Measurements from ENCODE around the gene PRKN. TPM values are rescaled to one million over a fixed set of nuclear protein-coding genes. Genes with fewer than 3 reads are reported as not detected.
"Not testable (repeated sequence)": the region's sequence is repeated elsewhere in the genome, so short reads cannot be mapped to it uniquely, and the experiment has no call there.

The PRKN gene
- total and polyA plus RNA-seq, 9 donors: 3.0 to 15.0 (median 9.2) TPM

DNA sequence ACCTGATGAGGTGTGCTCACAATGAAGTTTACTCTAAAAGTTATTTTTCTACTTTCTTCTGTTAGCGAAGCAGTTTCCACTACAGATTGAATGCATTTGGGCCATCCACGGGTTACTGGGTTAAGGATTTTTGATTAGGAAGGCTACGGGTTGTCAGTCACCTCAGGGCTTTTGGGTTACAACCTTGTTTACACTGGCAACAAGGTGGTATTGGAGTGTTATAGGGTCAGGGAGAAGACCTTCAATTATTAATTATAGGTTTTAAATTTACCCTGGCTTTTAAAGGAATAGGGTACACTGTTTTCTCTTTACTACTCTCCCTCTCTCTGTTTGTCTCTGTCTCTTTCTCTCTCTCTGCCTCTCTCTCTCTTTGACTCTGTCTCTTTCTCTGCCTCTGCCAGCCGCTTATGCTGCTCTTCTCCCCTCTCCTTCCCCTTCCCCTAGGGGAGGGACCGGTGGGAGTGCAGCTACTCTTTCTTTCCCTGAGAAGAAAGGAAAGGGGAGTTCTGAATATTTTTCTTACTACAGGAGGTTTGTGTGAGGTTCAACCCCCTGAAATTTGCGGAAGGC, 1413.5 kb downstream of the PRKN start:
- no peak for DNase-seq
- Histone ChIP-seq H3K4me1 (ENCODE audit: insufficient read depth) (no peaks in the 10 kb centered on the region), H3K27me3 (no peaks in the 10 kb centered on the region), H3K4me3 (no peak overlapping the region), H3K27ac (no peak overlapping the region), H3K36me3 (no peaks in the 10 kb centered on the region), H3K9me3 (no peaks in the 10 kb centered on the region)
- WGBS, 3 donors: 81 to 91% (median 90%) methylated on average over 6 of the region's 6 CpGs
- intact Hi-C loops (cut with DNase I): no loop called here
- TF ChIP-seq POLR2A (IDR thresholded peaks at IDR 0.05) (no peak), EP300 (IDR thresholded peaks at IDR 0.05) (no peak), CTCF (IDR thresholded peaks at IDR 0.05) (no peak)

DNA sequence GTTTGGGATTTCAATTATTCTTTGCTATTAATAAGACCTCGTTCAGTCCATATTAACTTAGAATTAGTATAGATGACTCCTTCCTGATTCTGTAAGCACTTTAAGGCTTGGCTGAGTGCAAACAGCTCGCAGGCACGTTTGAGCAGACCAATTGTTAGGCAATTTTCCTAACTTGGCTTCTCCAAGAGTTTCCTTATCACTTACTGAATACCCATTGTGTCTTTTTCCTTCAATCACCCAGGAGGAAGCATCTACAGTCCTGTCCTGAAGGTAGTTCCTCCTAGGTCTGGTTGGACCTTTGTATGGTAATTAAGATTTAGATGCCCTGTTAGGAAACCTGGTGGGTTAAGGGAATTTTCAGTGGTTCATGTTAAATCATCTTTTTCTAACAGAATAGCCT, 1414.1 kb downstream of the PRKN start:
- H3K4me1 ChIP-seq (ENCODE audit: insufficient read depth); DNase-seq; H3K36me3 ChIP-seq; intact Hi-C loops (cut with DNase I); H3K27ac ChIP-seq; H3K27me3 ChIP-seq; H3K9me3 ChIP-seq; H3K4me3 ChIP-seq: not testable (repeated sequence)
- WGBS, 3 donors: 62 to 69% (median 69%) methylated on average over 3 of the region's 3 CpGs

DNA sequence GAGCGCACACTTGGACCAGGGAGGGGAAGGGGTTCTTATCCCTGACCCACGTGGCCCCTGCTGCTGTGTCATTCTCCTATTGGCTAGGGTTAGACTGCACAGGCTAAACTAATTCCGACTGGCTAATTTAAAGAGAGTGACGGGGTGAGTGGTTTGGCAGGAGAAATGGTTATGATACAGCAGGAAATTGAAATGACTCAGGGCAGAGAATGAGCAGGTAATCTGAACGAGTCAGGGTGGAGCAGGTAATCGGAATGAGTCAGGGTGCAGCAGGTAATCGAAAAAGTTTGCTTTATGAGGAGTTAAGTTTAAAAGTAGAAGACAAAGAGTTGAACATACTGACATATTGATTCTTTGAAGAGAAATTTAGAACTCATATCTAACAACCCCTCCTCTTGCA, 1417.8 kb downstream of the PRKN start:
- not testable (repeated sequence) for H3K4me3 ChIP-seq; H3K27me3 ChIP-seq; H3K36me3 ChIP-seq; H3K9me3 ChIP-seq; H3K27ac ChIP-seq; DNase-seq; H3K4me1 ChIP-seq (ENCODE audit: insufficient read depth)
- 89 to 91% (median 91%) methylated on average over 7 of the region's 7 CpGs for WGBS, 3 donors
- intact Hi-C loops (cut with DNase I): loop anchor here in 1 of 4 donors (5.0 kb wide), 1 partner anchor 742 kb away; no protein-coding TSS in a partner anchor

- Histone ChIP-seq H3K27me3 (no peaks in the 10 kb centered on the region), H3K4me1 (ENCODE audit: insufficient read depth) (no peaks in the 10 kb centered on the region), H3K36me3 (no peaks in the 10 kb centered on the region), H3K4me3 (no peak overlapping the region), H3K9me3 (no peaks in the 10 kb centered on the region), H3K27ac (no peak overlapping the region)
- 82 to 86% (median 83%) methylated on average over 10 of the region's 10 CpGs for WGBS, 3 donors
- intact Hi-C loops (cut with DNase I): loop anchor here in 1 of 4 donors (5.0 kb wide), 1 partner anchor 741 kb away; no protein-coding TSS in a partner anchor
- TF ChIP-seq CTCF (IDR thresholded peaks at IDR 0.05) (no peak), POLR2A (IDR thresholded peaks at IDR 0.05) (no peak), EP300 (IDR thresholded peaks at IDR 0.05) (no peak)
- no peak for DNase-seq
These were observed 1419.4 kb downstream of the PRKN start for GRCh38 chr6:161308075-161308655.

DNA sequence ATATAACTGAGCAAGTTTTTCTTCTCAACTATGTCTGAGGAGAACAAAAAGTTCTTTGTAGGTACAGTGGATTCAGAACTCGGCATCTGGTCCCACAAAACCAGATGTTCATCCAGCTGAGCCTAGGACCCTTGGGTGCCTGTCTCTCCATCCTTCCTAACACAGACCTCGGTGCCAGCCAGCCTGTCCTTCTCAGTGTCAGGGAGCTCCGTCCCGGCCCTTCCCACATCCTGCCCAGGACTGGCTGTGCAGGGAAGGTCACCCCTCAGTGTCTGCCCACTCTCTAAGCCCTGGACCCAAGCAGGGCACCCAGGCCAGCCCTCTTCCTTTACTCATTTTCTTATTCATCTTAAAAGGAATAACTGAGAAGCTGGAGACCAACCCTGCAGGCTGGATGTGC, 1421.7 kb downstream of the PRKN start:
- TF ChIP-seq POLR2A (IDR thresholded peaks at IDR 0.05) (no peak), EP300 (IDR thresholded peaks at IDR 0.05) (no peak), CTCF (IDR thresholded peaks at IDR 0.05) (no peak)
- WGBS, 3 donors: 68 to 80% (median 69%) methylated on average over 4 of the region's 4 CpGs
- H3K36me3 ChIP-seq: no peaks in the 10 kb centered on the region
- H3K9me3 ChIP-seq: no peaks in the 10 kb centered on the region
- intact Hi-C loops (cut with DNase I): loop anchor here in 1 of 4 donors (5.0 kb wide), 1 partner anchor 739 kb away; no protein-coding TSS in a partner anchor
- no peak overlapping the region for H3K4me3 ChIP-seq
- no peaks in the 10 kb centered on the region for H3K4me1 ChIP-seq (ENCODE audit: insufficient read depth)
- no peaks in the 10 kb centered on the region for H3K27me3 ChIP-seq
- DNase-seq: no peak
- no peak overlapping the region for H3K27ac ChIP-seq
